GM19467 (cell line): ENCODE data around the gene USP4.

ENCODE experiments used
- ATAC-seq: cut with Tn5 transposase; IDR thresholded peaks from one replicate; pipeline ENCODE4 v1.9.1; 2021; ENCODE audit warnings: mild to moderate bottlenecking, moderate library complexity; ENCODE audit not compliant: unreplicated experiment

The USP4 gene

DNA sequence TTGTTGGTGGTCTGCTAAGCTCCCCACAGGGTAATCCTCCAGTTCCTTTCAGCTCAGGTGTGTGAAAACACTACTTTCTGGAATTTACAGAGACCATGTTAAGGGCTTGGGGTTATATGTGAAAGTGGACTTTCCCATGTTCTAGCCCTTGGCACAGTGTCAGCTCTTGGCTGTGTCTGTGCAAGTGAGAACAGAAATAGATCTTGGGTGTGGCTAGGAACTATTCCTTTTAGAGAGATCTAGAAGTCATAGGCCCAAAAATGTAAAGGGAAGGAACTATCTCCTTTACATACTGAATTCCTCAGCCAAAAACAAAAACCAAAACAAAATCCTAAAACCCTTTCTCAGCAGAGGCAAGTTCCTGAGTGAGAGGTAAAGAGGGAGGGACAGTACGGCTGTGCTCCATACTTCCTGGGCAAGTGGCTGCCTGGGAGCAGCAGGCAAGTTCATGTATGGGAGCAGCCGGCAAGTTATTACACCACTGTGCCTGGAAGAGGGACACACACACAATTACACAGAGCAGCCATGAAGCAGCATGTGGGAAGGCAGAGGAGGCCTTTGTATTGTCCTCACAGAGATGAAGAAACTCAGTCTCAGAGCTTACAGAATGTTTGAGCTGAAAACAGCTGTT, 43.0 kb downstream of the USP4 start:
- no peak for ATAC-seq

GRCh38 chr3:49295489-49296058, 44.3 kb downstream of the USP4 start:
- ATAC-seq = no peak

GRCh38 chr3:49294343-49294742, 45.5 kb downstream of the USP4 start:
- no peak for ATAC-seq

- no peak for ATAC-seq
Measured at GRCh38 chr3:49283997-49284396, 55.9 kb downstream of the USP4 start.

DNA sequence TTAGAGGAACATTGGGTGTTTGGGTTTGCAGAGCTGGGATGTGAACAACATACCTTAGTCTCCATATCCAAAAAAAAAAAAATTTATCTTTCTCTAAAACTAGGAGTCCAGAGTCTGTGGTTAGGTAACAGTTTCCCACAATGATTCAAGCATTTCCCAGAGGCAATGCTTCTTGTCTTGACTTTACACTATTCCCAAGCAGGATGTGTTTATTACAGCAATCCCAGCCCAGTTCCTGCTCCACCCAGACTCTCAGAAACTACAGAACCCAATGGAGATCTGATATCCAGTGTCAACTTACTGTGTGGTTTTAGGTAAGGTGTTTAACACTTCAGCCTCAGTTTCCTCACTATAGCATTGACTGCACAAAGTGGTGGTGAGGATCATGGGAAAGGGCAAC, 60.5 kb downstream of the USP4 start:
- ATAC-seq = no peak

GRCh38 chr3:49278548-49278947, 61.3 kb downstream of the USP4 start:
- no peak for ATAC-seq

DNA sequence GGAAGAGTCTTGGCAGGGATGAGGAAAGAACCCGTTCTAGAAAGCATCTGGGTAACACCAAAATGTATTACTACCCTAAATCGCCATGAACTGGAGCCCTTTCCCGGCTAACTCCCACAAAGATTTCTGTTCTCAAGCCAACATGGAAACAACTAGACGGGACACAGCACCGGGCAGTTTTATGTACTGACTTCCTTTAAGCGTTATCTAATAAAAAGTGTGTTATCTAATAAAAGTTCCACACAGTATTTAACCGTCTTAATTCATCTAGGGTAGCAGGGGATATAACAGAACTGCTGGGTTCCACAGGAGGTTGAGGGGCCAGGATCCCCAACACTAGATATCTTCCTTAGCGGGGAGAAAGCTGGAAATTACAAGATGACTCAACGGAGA, 62.5 kb downstream of the USP4 start:
- no peak for ATAC-seq

DNA sequence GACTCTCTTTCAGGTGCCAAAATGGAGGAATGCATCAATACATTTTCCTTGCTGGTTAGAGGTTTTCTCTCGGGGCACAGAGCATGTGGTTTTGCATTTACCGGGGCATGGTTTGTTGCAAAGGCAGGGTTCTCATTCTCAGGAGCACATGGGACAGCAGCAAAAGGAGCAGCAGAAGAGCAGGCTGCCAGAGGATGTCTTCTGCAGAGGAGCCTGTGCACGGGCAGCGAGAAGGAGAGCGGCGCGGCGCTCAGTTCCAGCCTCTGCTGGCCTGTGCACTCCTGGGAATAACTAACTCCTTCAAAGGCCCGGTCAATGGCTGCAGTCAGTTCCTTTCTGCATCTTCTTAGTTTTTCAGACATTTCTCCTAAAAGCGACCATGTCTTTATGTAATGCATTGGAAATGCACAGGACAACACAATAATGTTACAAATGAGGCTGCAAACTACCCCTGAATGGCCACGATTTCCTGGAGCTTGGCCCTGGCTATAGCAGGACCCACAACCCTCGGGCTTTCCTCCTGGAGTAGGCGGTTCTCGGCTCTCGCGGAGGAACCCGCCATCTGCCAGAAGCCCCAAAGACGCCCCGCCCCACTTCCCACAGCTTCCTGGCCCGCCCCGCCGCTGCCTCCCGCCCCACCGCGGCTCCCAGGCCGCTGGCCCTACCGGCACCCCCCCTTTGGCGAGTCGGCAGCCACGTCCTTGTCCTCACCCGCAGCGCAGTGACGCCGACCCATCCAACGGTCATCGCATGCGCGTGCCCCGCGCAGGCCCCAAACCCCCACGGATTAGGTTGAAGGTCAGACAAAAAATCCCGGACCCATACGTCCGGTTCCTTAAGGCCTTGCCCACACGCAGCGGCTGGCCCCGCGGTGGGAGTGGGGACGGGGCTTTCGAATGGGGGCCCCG, 63.1 kb downstream of the USP4 start, which contains the start of gene C3orf62:
C3orf62 (minus strand) TSS at position 758 of the 908 bp plus-strand sequence; CDS start at position 398, 360 bp downstream.
- ATAC-seq = no peak

- no peak for ATAC-seq
Measured at GRCh38 chr3:49273825-49274532, 65.9 kb downstream of the USP4 start.

DNA sequence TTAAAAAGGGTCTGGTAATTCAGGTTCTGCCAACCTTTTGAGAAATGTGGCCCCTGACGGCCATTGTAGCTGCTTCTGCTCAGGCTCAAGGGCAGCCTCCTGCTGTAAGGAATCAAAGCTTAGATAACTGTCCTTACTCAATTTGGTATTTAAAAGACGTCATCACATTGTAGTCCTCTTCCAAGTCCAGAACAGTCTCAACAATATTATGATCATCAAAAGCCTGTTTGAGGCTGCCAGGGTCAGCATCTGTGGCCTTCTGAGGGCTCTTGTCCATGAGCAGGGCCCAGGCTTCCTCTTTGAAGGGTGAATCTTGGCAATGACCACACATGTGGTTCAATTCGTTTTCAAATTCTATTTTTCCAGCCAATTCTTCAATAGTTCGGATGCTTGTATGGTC, 68.8 kb downstream of the USP4 start:
- no peak for ATAC-seq

GRCh38 chr3:49270156-49270500, 69.7 kb downstream of the USP4 start:
- no peak for ATAC-seq

DNA sequence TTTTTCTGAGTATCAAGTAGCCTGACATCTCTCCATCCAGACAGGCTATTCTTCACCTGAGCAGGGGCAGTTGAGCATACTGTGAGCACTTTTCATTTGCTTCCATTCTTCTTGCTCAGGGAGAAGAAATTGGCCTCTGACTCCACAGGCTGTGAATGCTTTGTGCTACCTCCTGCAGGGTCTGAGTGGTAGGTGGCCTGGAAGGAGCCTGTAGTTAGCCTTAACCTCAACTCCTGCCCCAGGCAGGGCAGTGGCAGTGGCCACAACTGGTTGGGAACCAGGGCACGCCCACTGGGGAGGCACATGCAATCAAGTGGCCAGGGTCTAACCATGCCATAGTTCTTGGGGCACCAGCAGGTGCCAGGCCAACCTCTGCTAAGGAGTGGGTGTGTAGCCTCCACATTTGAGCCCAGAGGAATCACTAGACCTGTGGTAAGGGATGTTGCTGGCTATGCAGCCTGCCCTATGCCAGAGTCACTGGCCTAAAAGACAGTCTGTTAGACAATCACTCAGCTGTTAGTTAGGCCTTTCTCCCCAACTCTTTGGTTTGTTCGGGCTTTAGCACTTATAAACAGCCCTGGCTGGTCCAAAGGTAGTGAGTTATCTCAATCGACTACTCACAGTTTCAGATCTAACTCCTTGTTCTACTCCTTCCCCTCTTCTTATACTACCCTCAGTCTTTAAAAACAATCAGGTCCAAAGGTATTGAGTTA, 70.3 kb downstream of the USP4 start:
- no peak for ATAC-seq

- ATAC-seq = no peak
Measured at GRCh38 chr3:49266410-49267095, 73.3 kb downstream of the USP4 start.

DNA sequence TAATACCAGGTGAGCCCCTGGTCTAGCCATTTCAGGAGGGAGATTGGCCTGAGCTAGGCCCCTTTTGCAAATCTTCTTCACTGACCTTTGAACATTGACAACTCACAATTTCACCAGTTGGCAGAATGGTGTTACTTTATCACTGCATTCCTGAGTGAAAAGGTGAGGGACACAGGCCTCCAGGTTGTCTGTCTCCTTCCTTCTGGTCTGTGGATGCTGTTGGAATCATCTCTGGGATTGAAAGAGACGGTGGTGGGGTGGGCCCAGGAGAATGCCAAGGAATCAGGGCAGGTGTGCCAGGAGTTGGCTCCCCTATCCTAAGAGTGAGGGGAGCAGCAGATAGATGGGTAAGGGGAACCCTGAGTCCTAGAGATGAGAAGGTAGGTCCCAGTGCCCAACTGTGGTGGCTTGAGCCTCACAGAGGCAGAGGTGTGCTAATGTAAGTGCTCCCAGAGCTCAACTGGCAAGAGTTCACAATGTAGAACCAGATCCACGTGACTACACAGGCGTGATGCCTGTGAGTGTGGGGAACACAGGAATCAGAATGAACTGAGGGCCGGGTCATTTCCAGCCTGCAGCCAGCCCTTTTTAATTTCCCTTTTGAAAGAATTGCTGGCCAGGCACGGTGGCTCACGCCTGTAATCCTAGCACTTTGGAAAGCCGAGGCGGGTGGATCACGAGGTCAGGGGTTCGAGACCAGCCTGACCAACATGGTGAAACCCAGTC, 74.0 kb downstream of the USP4 start:
- ATAC-seq = no peak

DNA sequence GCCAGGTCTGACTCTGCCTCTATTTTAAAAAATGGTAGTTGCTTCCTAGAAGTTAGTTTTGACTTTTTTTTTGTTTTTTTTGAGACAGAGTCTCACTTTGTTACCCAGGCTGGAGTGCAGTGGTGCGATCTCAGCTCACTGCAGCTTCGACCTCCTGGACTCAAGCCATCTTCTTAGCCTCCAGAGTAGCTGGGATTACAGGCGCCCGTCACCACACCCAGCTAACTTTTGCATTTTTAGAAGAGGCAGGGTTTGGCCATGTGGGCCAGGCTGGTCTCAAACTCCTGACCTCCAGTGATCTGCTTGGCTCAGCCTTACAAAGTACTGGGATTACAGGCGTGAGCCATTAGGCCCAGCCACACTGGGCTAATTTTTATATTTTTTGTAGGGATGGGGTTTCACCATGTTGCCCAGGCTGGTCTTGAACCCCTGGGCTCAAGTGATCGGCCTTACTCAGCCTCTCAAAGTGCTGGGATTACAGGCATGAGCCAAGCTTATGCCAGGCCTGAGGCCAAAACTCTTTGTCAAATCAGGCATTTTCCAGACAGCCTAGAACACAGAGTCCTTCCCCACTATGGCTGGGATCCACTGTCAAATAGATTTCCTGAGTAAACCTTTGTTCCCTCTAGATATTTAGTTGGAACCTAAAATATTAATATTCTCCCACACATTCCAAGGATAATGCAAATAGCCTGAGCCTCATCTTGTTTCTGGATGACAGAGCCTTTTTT, 76.5 kb downstream of the USP4 start:
- no peak for ATAC-seq

- no peak for ATAC-seq
Measured at GRCh38 chr3:49260806-49261324, 79.0 kb downstream of the USP4 start.

DNA sequence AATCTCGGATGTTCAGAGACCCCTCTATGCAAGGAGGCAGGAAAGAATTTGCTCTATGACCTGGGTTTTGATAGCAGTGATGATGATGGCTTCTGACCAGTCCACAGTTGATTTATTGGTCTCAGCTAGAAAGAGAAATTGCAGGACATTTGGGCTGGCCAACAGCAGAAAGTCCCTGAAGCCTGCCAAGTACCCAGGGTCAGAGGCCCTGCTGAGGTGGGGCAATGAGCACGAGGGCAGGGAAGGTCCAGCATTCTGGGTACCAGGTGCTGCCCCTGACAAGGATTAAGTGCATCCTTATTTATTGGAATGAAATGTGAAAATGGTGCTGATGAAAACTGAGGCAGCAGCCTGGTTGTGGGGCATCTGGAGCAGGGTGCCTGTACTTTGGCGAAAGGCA, 82.7 kb downstream of the USP4 start:
- no peak for ATAC-seq

- no peak for ATAC-seq
Measured at GRCh38 chr3:49255718-49256511, 83.9 kb downstream of the USP4 start.
